Measurements from ENCODE around the gene DUSP14. TPM values are rescaled to one million over a fixed set of nuclear protein-coding genes. Genes with fewer than 3 reads are reported as not detected.

The DUSP14 gene
- total RNA-seq, 2 donors from 2014 or later = 8.2 to 10.2 TPM

DNA sequence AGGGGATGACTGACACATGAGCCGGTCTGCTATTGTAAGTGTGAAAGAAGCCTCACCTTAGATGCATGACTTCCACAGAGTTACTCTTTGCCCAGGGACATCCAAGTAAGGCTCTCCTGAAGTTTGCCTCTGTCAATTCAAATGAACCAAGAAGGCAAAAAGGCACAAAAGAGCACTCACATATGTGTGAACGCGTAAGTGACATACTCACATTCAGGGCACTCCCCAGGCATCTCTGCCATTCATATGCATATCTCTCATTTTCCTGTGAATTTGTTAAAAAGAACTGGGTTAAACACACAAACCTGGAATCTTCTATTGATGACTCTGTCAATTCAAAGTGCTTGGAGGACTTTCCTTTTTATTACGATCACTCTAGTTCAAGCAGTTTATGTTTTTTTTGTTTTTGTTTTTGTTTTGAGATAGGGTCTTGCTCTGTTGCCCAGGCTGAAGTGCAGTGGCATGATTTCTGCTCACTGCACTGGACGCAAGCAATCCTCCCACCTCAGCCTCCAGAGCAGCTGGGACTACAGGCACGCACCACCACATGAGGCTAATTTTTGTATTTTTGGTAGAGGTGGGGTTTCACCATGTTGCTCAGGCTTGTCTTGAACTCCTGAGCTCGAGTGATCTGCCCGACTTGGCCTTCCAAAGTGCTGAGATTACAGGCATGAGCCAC, 49.4 kb downstream of the DUSP14 start:
- ATAC-seq (no peak), DNase-seq (ENCODE audit: low spot score) (no peak)
- Mint-ChIP-seq H3K36me3 (peaks cover 29% of the 10 kb centered on the region), H3K4me1 (ENCODE audit: low read depth in 2 of 2) (peaks cover 7 to 14% of the 10 kb centered on the region in 2 donors), H3K9me3 (no peaks in the 10 kb centered on the region), H3K27ac (no peak overlapping the region), H3K27me3 (no peaks in the 10 kb centered on the region), H3K4me3 (no peak overlapping the region)

DNA sequence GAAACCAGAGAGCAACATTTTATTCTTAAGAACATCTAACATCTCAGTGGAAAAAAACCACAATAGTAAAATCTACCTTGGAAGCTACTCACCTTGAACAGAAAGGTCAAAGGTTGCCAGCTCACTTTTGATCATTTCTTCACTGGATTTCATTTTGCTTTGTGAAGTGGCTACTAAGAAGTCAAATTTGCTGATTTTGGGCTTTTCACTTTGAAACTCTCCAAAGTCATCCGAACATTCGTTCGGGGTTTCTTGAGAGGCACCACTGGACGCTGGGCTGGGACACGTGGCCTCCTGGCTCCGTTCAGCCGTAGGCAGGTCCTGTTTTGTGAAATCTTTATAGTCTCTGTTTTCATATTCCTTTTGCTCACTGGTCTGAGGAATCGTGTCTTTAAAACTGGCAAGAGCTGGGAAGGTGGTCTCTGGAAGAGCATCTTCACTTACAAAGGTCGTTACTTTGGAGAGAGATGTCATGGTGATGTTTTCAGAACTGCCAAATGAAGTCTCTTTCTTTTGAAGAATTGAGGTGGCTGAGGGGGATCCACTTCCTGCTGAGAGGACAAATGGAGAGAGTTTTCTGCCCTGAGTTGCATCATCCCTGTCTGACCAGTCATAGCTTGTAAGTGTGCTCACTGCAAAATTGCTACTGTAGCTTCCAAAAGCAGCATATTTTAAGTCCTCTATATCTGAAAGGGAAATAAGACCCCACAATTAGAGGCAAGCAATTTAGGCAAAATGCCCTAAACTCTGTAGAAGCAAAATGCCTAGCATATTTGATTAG, 52.4 kb downstream of the DUSP14 start:
- no peak for DNase-seq (ENCODE audit: low spot score)
- ATAC-seq = peak in 1 of 2 donors; percentile 64

DNA sequence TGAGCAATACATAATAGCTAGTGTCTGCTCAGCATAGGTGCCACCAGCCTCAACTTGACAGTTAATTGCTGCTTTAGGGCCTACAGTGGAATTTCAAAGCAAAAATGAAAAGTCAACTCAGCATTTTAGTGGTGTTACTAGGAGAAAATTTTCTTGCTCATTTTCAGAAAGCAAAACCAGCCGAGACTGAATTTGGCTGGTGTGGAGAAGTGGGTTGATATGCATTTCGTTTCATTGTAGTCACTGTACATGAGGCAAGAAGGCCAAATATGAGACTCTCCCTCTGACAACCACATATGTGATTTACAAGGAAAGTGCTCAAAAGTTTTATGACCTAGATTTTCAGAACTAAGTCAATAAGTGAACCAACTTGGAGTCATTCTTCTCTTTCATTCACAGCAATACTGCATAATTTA, 54.0 kb downstream of the DUSP14 start:
- Mint-ChIP-seq H3K4me1 (ENCODE audit: low read depth in 2 of 2) (peaks cover 7 to 14% of the 10 kb centered on the region in 2 donors), H3K9me3 (no peaks in the 10 kb centered on the region), H3K27ac (peak overlapping the region in 1 of 2 donors; percentile 66), H3K4me3 (no peak overlapping the region), H3K36me3 (peaks cover 14% of the 10 kb centered on the region), H3K27me3 (no peaks in the 10 kb centered on the region)
- ATAC-seq = no peak
- DNase-seq (ENCODE audit: low spot score) = no peak

More for the DNA sequence above, 52.4 kb downstream of the DUSP14 start:
- H3K4me3 Mint-ChIP-seq = no peak overlapping the region
- no peaks in the 10 kb centered on the region for H3K9me3 Mint-ChIP-seq
- H3K27me3 Mint-ChIP-seq = no peaks in the 10 kb centered on the region
- peak overlapping the region; percentile 66 to 79 for H3K27ac Mint-ChIP-seq
- peaks cover 7 to 12% of the 10 kb centered on the region in 2 donors for H3K4me1 Mint-ChIP-seq (ENCODE audit: low read depth in 2 of 2)
- H3K36me3 Mint-ChIP-seq = peaks cover 22% of the 10 kb centered on the region

DNA sequence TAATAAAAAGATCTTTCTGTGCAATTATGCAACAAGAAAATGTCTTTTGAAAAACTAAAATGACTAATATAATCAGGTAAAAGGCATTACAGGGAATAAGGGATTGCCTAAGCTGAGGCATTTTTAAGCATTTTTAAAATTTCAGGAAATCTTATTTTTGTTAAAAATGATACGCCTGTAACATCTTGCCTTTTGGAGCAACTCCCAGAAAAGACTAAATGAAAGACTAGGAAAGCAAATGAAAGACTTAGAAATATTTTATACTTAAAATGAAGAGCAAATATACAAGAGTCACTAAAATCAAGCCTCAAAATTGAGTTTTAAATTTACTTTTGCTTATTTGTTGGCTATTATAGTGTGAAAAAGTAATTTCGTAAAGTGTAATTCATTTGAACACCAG, 55.8 kb downstream of the DUSP14 start:
- H3K27ac Mint-ChIP-seq = no peak overlapping the region
- no peaks in the 10 kb centered on the region for H3K9me3 Mint-ChIP-seq
- no peaks in the 10 kb centered on the region for H3K27me3 Mint-ChIP-seq
- DNase-seq (ENCODE audit: low spot score) (no peak), ATAC-seq (no peak)
- H3K36me3 Mint-ChIP-seq = peaks cover 19% of the 10 kb centered on the region
- no peak overlapping the region for H3K4me3 Mint-ChIP-seq
- H3K4me1 Mint-ChIP-seq (ENCODE audit: low read depth in 2 of 2) = peaks cover 13 to 20% of the 10 kb centered on the region in 2 donors

DNA sequence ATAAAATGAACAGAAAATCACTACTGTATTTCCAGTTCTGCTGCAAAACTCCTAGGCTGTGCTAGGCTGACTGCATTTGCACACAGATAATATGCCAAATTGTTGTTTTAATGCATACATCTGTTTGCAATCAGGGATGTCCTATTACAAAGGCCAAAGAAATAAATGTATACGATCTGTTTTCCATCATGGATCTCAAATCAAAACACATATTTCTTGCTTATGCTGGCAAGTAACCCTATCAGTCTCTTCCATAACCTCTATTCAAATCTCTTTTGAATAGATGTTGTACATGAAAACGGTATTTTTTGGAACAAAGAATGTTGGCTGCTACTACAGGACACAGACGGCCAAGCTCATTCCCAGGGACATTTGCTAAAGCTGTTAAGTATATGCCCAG, 56.6 kb downstream of the DUSP14 start:
- Mint-ChIP-seq H3K27me3 (no peaks in the 10 kb centered on the region), H3K36me3 (peaks cover 18% of the 10 kb centered on the region), H3K27ac (no peak overlapping the region), H3K4me3 (no peak overlapping the region), H3K4me1 (ENCODE audit: low read depth in 2 of 2) (peaks cover 21 to 24% of the 10 kb centered on the region in 2 donors), H3K9me3 (no peaks in the 10 kb centered on the region)
- ATAC-seq (no peak), DNase-seq (ENCODE audit: low spot score) (no peak)

DNA sequence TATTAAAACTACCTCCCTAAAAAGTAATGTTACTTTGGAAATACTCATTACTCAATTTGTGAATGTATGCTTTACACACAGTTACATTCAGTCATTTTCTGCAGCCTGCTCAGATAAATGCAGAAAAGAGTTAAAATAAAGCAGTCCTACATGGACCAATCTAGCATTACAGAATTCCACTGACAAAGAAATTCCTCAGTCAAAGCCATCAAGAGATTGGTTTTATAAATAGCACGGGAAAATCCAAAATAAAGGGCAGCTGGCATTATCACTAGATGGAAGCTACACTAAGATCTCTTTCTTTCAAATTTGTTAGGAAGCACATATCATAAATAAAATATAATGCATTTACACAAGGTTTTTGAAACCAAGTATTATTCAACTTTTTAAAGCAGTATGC, 58.3 kb downstream of the DUSP14 start:
- H3K27ac Mint-ChIP-seq = no peak overlapping the region
- ATAC-seq = no peak
- H3K9me3 Mint-ChIP-seq = no peaks in the 10 kb centered on the region
- H3K27me3 Mint-ChIP-seq = no peaks in the 10 kb centered on the region
- peaks cover 18% of the 10 kb centered on the region for H3K36me3 Mint-ChIP-seq
- no peak overlapping the region for H3K4me3 Mint-ChIP-seq
- peaks cover 30 to 31% of the 10 kb centered on the region in 2 donors for H3K4me1 Mint-ChIP-seq (ENCODE audit: low read depth in 2 of 2)
- no peak for DNase-seq (ENCODE audit: low spot score)

DNA sequence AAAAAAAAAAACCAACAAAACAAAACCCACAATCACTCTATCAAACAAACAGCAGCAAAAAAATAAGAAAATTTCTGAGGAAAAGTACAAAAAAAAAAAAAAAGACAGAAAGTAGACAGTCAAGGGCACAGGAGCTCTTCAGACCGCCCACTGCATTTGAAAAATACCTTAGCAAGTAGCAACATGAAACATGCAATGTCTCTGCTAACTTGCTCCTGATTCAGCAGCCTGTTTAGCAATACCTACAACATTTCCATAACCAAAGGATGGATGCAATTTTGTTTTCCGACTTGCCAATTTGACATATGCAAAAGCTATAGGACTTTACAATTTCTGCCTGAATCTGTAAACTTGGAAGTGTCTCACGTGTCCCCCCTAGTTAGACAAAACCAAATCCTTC, 62.1 kb downstream of the DUSP14 start:
- ATAC-seq = no peak
- H3K36me3 Mint-ChIP-seq = peaks cover 19% of the 10 kb centered on the region
- H3K4me1 Mint-ChIP-seq (ENCODE audit: low read depth in 2 of 2) = peaks cover 30 to 35% of the 10 kb centered on the region in 2 donors
- H3K27me3 Mint-ChIP-seq = no peaks in the 10 kb centered on the region
- H3K9me3 Mint-ChIP-seq = no peaks in the 10 kb centered on the region
- peak overlapping the region; percentile 40 to 81 for H3K27ac Mint-ChIP-seq
- no peak overlapping the region for H3K4me3 Mint-ChIP-seq
- DNase-seq (ENCODE audit: low spot score) = no peak

DNA sequence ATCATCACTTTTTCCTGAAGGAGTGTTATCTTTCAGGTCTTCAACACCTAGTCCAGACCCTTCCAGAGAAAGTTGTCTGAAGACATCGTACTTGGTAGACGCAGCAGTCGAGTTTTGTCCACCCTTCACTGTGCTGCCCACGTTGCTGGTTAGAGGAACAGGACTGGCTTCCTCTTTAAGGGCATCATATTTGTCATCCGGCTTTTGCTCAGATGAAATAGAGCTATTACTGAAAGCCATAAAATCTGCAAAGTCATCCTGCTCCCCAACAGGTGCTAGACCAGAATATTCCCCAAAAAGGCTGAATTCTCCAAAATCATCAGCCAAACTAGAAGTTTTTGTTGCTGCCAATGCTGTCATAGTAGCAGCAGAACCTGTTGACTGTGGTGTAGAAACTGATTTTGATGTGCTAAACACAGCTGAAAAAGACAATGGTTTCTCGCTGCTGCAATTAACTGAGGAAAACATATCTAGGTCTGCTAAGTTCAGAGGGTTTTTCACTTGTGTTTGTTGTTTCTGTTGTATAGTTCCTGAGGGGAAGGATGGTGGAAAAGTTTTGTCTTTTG, 63.8 kb downstream of the DUSP14 start:
- ATAC-seq (no peak), DNase-seq (ENCODE audit: low spot score) (no peak)
- Mint-ChIP-seq H3K27ac (peak overlapping the region; percentile 40 to 81), H3K4me3 (no peak overlapping the region), H3K36me3 (peaks cover 27% of the 10 kb centered on the region), H3K4me1 (ENCODE audit: low read depth in 2 of 2) (peaks cover 28 to 35% of the 10 kb centered on the region in 2 donors), H3K27me3 (no peaks in the 10 kb centered on the region), H3K9me3 (no peaks in the 10 kb centered on the region)

DNA sequence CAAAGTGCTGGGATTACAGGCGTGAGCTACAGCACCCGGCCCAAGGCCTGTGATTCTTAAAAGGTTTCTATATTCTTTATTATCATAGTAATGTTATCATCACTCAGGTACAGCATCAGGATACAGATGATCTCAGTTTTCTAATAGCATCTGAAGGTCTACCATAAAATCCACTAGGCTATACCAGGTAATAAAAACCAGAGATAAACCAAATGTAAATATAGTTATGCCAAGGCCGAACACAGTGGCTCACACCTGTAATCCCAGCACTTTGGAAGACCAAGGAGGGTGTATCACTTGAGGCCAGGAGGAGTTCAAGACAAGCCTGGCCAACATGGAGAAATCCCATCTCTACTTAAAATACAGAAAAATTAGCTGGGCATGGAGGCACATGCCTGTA, 65.7 kb downstream of the DUSP14 start:
- no peaks in the 10 kb centered on the region for H3K27me3 Mint-ChIP-seq
- no peak for DNase-seq (ENCODE audit: low spot score)
- ATAC-seq = no peak
- peaks cover 22 to 31% of the 10 kb centered on the region in 2 donors for H3K4me1 Mint-ChIP-seq (ENCODE audit: low read depth in 2 of 2)
- no peak overlapping the region for H3K4me3 Mint-ChIP-seq
- peaks cover 26% of the 10 kb centered on the region for H3K36me3 Mint-ChIP-seq
- no peaks in the 10 kb centered on the region for H3K9me3 Mint-ChIP-seq
- H3K27ac Mint-ChIP-seq = no peak overlapping the region

DNA sequence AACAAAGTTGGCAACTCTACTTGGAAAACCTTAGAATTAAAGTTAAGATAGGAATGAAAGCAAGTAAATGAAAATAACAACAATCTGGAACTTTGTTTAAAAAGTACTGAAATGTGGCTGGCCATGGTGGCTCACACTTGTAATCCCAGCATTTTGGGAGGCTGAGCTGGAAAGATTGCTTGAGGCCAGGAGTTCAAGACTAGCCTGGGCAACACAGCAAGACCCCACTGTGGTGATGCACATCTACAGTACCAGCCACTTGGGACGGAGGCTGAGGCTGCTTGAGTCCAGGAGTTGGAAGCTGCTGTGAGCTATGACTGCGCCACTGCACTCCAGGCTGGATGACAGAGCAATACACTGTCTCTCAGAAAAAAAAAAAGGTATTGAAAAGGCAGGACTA, 67.8 kb downstream of the DUSP14 start:
- H3K9me3 Mint-ChIP-seq = no peaks in the 10 kb centered on the region
- peaks cover 17% of the 10 kb centered on the region for H3K36me3 Mint-ChIP-seq
- H3K4me3 Mint-ChIP-seq = no peak overlapping the region
- ATAC-seq (no peak), DNase-seq (ENCODE audit: low spot score) (no peak)
- no peak overlapping the region for H3K27ac Mint-ChIP-seq
- no peaks in the 10 kb centered on the region for H3K27me3 Mint-ChIP-seq
- peaks cover 7 to 10% of the 10 kb centered on the region in 2 donors for H3K4me1 Mint-ChIP-seq (ENCODE audit: low read depth in 2 of 2)

DNA sequence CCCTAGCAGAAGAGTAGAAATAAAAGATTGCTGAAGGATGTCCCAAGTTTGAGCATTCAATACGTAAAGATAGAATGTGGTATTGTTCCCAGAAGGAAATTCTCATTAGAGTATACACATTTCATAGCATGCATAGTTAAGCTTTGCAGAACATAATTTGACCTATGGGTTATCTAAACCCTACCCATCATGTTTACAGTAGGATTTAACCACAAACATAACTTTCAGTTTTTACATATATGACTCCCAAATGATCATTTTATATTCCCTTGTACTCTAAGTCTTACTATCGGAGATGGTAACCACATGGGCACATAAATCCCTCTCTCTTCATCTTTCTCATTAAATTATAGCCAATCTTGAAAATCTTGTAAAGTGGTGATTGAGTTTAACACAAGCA, 68.6 kb downstream of the DUSP14 start:
- Mint-ChIP-seq H3K27me3 (no peaks in the 10 kb centered on the region), H3K4me1 (ENCODE audit: low read depth in 2 of 2) (peaks cover under 1 to 2% of the 10 kb centered on the region in 2 donors), H3K4me3 (no peak overlapping the region), H3K27ac (no peak overlapping the region), H3K36me3 (peaks cover 11% of the 10 kb centered on the region), H3K9me3 (no peaks in the 10 kb centered on the region)
- ATAC-seq = no peak
- no peak for DNase-seq (ENCODE audit: low spot score)

DNA sequence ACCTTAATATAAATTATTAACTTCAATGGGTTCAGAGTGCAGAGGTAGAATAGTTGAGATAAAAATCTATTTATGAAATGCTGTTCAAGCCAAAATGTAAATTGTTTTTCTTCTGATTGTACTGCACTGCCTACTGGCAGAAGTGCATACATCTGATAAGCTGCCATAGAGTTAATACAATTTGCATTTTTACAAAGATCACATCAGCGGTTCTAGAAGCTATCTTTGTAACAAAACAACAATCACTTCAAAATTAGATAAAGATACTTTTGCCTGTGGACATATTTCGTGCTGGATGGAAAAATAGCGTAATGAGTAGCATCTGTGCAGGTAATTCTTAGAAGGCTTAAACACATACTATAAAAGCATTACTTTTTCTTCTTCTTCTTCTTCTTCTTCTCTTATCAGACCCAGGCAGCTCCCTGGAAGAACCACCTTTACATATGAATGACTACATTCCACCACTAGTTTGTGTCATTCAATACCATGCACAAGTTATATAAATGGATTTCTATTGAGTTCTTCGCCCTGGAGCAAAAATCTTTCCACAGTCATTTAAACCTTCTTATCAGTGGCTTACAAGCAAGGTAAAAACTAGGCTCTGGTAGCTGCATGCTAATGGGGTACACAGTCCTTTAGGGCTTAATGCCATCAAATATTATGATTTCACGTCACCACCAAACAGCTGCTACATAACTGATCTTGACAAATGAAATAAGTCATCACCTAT, 72.5 kb downstream of the DUSP14 start:
- Mint-ChIP-seq H3K9me3 (no peaks in the 10 kb centered on the region), H3K36me3 (peaks cover 22% of the 10 kb centered on the region), H3K27ac (no peak overlapping the region), H3K27me3 (no peaks in the 10 kb centered on the region), H3K4me1 (ENCODE audit: low read depth in 2 of 2) (peaks cover 6 to 10% of the 10 kb centered on the region in 2 donors), H3K4me3 (no peak overlapping the region)
- no peak for ATAC-seq
- DNase-seq (ENCODE audit: low spot score) = no peak

All from natural killer cell treated with Interleukin-12 subunit alpha and Interleukin-12 subunit beta and Interleukin-15 and Interleukin-18, amount 100 ng/mL, for 72 hours (primary cell).